NCI-H1048 (cell line): ENCODE results near the gene SLC5A12.

ENCODE experiments used
- DNase-seq: peaks from one replicate; lab custom pipeline; 2025; lab: John Stamatoyannopoulos, UW

The SLC5A12 gene

DNA sequence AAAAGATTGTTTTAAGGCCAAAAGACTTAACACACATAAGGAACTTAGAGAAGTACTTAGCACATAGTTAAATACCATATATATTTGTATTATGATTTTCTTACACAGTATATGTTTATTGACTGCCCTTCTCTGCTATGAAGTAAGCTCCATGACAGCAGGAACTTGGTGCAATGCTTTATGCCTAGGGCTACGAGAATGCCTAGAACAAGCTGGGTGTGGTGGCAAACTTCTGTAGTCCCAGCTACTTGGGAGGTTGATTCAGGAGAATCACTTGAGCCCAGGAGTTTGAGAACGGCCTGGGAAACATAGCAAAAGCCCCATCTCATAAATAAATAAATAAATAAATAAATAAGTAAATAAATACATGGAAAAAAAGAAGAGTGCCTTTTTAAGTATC is 1.9 kb downstream of the SLC5A12 start:
- DNase-seq: no peak

GRCh38 chr11:26719289-26719973 is 2.4 kb downstream of the SLC5A12 start:
- no peak for DNase-seq

GRCh38 chr11:26717771-26718170 is 4.1 kb downstream of the SLC5A12 start:
- DNase-seq: no peak

DNA sequence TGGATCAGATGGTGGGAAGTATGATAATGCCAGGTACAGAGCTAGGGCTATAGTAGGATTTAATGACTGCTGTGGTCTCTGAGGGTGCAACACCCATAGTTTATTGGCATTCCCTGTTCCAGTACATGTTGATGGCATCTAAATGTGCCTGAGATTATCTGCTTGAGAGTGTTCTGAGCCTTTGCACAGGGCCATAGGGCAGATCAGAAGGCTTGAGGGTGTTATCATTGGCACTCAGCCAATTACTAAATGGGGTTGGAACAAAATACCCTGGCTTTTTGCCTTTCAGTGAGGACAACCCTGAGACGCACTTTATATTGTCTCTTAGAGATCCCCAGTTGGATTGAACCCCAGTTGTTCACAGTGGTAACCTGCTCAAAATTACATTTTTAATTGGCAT is 6.7 kb downstream of the SLC5A12 start:
- no peak for DNase-seq

GRCh38 chr11:26712497-26712896 is 9.4 kb downstream of the SLC5A12 start:
- DNase-seq: no peak

DNA sequence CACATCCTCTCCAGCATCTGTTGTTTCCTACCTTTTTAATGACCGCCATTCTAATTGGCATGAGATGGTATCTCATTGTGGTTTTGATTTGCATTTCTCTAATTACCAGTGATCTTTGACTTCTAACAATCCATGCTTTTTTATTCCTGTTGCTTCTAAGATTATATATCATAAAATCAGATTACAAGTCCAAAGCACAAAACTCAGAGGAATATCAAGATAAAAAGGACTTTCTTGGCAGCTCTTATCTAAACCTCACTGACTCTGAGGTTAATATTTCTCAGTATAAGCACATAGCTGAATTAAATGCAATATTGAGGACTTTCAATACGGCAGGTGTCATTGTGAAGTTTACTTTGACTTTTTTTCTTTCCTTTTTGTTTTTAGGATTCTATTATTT is 11.4 kb downstream of the SLC5A12 start:
- no peak for DNase-seq

DNA sequence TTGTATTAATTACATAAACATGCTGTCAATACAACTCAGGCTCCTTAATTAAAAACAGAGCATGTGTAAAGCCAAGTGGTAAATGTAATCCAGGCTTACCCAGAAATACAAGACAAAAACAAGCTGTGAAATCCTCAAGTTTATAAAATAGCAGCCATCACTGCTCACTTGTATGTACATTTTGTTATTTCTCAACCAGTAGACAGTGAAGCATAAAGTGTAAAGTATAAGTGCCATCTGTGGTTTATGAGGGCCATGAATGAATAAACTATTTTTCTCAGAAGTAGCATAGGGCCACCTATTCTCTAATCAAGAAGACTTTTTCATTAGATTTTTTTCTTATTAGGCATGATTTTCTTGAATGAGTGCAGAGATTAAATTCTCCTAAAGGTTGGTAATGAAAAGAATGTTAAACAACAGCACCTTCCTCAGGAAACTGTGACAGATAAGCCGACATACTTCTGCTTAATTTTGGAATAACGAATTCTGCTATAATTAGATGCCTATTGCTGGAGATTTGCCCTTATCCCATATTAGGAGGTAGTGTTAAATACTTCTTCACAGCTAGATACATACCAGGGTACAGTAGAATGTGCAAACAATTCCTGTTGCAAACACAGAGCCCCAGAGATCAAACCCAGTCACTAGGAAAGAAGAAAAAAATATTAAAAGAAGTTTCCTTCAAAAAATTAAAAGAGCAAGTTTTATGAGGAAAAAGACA is 13.0 kb downstream of the SLC5A12 start:
- DNase-seq: no peak

DNA sequence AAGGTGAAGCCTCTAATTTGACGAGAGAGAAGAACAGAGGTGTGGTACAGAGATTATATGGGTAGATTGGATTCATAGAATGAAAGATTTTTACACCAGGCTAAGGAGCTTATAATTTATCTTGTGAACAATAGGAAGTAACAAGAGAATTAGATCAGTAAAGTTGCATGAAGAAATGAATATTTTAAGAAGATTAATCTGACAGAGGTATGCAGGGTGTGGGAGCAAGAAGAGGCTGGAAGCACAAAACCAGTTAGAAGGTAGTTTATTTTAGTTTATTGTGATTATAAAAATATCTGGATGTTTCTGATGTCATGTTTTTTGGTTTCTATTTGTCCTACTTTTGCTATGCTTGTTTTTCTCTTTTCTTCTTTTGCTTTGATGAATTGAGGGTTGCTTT is 15.7 kb downstream of the SLC5A12 start:
- no peak for DNase-seq

DNA sequence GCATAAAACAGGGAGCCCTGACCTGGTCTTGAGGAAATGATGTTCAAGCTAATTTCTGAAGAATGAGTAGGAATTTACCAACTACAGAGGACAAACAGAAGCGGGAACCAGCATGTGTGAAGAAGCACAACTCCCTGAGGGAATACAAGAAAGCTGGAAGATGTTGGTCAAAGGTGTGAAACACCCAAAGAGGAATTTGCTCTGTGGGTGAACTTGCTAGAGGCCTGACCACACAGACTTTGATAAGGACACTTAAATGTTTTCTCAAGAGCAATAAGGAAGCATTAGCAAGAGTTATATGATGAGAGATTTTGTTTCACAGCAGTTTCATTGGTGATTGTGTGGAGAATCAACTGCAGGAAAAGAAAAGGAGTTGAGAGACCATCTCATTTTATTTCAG is 17.6 kb downstream of the SLC5A12 start:
- no peak for DNase-seq

GRCh38 chr11:26703411-26704191 is 18.3 kb downstream of the SLC5A12 start:
- DNase-seq: no peak

DNA sequence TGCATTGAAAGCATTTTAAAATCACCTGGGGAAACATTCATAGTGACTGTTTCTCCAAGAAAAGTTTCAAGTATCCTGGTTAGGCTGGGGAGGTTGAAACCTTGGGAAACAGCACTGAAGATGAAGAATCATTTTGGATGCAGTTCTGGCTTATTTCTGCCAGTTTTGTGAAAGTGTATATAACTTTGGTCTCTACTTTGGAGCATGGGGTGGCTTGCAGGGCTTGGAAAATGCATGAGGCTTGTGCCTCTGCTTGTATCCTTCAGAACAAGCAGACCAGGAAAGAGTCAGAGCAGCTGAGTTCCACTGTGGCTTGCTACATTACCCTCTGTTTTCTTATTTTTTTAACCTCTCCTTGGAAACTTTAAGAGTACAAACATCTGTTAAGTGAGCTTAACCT is 19.5 kb downstream of the SLC5A12 start:
- no peak for DNase-seq

GRCh38 chr11:26700574-26701235 is 21.2 kb downstream of the SLC5A12 start:
- no peak for DNase-seq

GRCh38 chr11:26698224-26698623 is 23.6 kb downstream of the SLC5A12 start:
- DNase-seq: no peak

- DNase-seq: no peak
Observed at GRCh38 chr11:26696330-26696729, 25.5 kb downstream of the SLC5A12 start.

DNA sequence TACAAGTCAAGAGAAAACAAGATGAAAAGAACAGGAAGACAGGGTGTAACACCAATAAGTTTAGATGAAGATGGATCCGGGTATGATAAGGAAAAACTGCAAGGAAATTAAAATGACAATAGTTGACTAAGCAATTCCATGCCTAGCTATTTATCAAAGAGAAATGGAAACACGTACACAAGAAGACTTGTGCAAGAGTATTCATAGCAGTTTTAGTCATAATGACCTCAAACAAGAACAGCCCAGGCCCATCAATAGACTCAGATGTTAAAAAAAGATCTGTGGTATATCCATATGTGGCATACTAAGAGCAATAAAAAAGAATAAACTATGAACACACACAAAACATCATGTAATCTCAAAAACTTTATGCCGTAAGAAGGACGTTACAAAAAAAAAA is 33.2 kb downstream of the SLC5A12 start:
- no peak for DNase-seq

GRCh38 chr11:26687351-26687750 is 34.5 kb downstream of the SLC5A12 start:
- no peak for DNase-seq

DNA sequence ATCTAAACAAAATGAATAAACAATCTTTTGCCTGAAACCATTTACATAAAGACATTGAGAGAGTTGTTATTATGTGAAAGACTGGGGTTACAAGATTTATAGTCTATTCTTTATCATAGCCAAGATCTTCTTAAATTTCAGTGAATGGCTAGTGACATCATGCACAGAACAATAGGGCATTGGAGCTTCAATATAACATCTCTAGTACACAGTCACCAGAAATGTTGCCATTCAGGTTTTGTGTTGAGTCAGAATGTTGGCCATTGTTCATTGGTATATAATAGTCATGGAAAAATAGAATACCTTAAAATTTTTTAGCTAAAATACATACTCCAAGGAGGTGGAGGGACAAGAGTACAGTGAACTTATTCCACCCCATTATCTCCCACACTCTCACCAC is 44.3 kb downstream of the SLC5A12 start:
- no peak for DNase-seq

GRCh38 chr11:26676641-26677040 is 45.2 kb downstream of the SLC5A12 start:
- DNase-seq: no peak

GRCh38 chr11:26675233-26675928 is 46.5 kb downstream of the SLC5A12 start:
- no peak for DNase-seq

DNA sequence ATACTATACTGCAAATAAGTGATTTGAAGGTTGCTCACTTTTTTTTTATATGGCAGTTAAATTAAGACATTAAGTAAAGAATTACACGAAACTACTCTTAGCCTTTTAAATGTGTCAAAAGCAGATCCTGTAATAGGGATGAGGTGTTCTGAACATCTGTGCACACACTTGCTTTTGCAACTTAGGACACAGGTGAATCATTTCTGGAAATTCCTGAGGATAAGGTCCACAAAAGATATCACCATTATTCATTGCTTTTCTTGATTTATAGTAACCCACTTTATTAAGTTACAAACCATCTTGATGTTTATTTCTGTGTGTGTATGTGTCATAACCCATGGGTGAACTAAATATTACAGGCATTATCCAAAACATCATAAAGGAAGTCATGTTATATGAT is 55.9 kb downstream of the SLC5A12 start:
- DNase-seq: no peak

- DNase-seq: no peak
Observed at GRCh38 chr11:26665036-26665435, 56.8 kb downstream of the SLC5A12 start.

- DNase-seq: no peak
Observed at GRCh38 chr11:26662916-26663315, 58.9 kb downstream of the SLC5A12 start.
